Activated T-cell treated with anti-CD3 and anti-CD28 coated beads, Interleukin-2, amount 50 U/mL, for 4 hours (primary cell): ENCODE measurements around the gene CHD3. TPM values are rescaled to one million over a fixed set of nuclear protein-coding genes. Genes with fewer than 3 reads are reported as not detected.
A peak's percentile ranks its signal among the peaks of the same experiment; 100 is the strongest.

ENCODE experiments used
- ATAC-seq, 2 donors: fragments of 200-7000 bp; cut with Tn5 transposase; one replicate each; pipeline ENCODE4 v1.10.0; 2021
- DNase-seq: peaks from one replicate; pipeline ENCODE4 v3.0.0-alpha.2; 2020
- H3K27me3 Mint-ChIP-seq: one replicate; pipeline ENCODE4 v1.8.0; 2021; ENCODE audit warnings: low read depth, mixed read lengths
- H3K36me3 Mint-ChIP-seq: one replicate; pipeline ENCODE4 v1.8.0; 2022; ENCODE audit warnings: mixed read lengths; ENCODE audit not compliant: insufficient read depth
- H3K4me1 Mint-ChIP-seq: one replicate; pipeline ENCODE4 v1.8.0; 2021; ENCODE audit warnings: low read depth, mixed read lengths
- H3K4me3 Mint-ChIP-seq: one replicate; pipeline ENCODE4 v1.8.0; 2021; ENCODE audit warnings: mild to moderate bottlenecking, moderate library complexity, mixed read lengths
- H3K9me3 Mint-ChIP-seq: one replicate; pipeline ENCODE4 v1.8.0; 2021; ENCODE audit warnings: mixed read lengths
- total RNA-seq, 3 donors: library from RNA; stranded (reverse); gene quantifications; one replicate each; pipeline ENCODE4 v1.2.1, GENCODE V29; 2021

CHD3 gene
- total RNA-seq, 3 donors from 2014 or later, result 117 to 127 (median 123) TPM

DNA sequence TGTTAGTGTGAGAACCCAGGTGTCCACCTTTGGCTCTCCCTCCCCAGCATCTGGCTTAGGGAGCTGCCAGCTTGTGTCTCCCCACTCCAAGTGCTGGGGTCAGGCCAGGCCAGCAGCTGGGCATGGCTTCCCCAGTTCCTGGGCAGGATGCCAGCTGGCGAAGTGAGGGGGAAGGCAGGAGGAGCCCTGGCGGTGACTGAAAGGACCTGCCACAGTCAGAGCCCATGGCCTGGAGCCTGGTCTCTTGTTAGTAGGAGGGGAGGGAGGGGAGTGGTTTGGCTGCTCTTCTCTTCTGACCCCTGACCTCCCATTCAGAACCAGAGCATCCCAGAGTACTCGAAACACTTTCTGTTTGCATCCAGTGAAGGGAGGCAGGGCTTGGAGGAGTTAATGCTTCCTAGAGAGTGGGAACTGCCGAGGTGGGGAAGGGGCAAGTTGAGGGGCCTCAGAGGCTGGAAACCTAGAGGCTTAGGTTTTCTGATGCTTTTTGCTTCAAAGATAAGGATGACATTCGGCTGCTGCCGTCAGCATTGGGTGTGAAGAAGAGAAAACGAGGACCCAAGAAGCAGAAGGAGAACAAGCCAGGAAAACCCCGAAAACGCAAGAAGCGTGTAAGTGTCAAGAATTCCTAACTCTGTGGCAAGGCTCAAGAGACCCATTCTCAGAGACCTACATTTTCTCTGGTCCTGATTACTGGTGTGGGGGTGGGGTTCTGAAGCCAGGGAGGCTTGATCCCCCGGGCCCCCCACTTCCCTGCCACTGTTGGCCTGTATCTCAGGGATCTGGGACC lies 772 bp downstream of the CHD3 start:
- no peak for ATAC-seq
- peak overlapping the region; percentile 31 for H3K4me3 Mint-ChIP-seq
- peaks cover 6% of the 10 kb centered on the region for H3K4me1 Mint-ChIP-seq

GRCh38 chr17:7893187-7893880 lies 4.7 kb downstream of the CHD3 start:
- no peaks in the 10 kb centered on the region for H3K27me3 Mint-ChIP-seq
- peaks cover 11% of the 10 kb centered on the region for H3K4me1 Mint-ChIP-seq
- H3K9me3 Mint-ChIP-seq, result no peaks in the 10 kb centered on the region
- H3K4me3 Mint-ChIP-seq, result no peak overlapping the region
- ATAC-seq (no peak), DNase-seq (no peak)
- peaks cover 48% of the 10 kb centered on the region for H3K36me3 Mint-ChIP-seq

More for the DNA sequence above, 772 bp downstream of the CHD3 start:
- no peak for DNase-seq
- no peaks in the 10 kb centered on the region for H3K27me3 Mint-ChIP-seq
- H3K36me3 Mint-ChIP-seq, result peaks cover 19% of the 10 kb centered on the region
- no peaks in the 10 kb centered on the region for H3K9me3 Mint-ChIP-seq

DNA sequence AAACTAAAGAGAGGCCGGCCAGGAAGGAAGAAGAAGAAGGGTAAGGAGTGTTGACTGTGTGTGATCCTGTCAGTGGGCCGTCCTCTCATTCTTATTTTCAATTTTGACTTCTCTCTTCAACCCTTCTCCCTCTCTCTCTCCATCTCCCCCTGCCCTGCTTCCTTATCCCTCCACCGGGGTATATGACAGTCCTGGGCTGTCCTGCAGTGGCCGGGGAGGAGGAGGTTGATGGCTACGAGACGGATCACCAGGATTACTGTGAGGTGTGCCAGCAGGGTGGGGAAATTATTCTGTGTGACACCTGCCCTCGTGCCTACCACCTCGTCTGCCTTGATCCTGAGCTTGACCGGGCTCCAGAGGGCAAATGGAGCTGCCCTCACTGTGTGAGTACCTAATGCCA lies 5.6 kb downstream of the CHD3 start:
- H3K4me3 Mint-ChIP-seq, result no peak overlapping the region
- peaks cover 54% of the 10 kb centered on the region for H3K36me3 Mint-ChIP-seq
- ATAC-seq, result no peak
- no peaks in the 10 kb centered on the region for H3K9me3 Mint-ChIP-seq
- no peak for DNase-seq
- H3K4me1 Mint-ChIP-seq, result peaks cover 11% of the 10 kb centered on the region
- H3K27me3 Mint-ChIP-seq, result no peaks in the 10 kb centered on the region

- Mint-ChIP-seq H3K4me1 (peaks cover 11% of the 10 kb centered on the region), H3K36me3 (peaks cover 59% of the 10 kb centered on the region), H3K27me3 (no peaks in the 10 kb centered on the region), H3K9me3 (no peaks in the 10 kb centered on the region), H3K4me3 (no peak overlapping the region)
- DNase-seq (no peak), ATAC-seq (no peak)
Observed at GRCh38 chr17:7894866-7895265, 6.3 kb downstream of the CHD3 start.

- ATAC-seq (no peak), DNase-seq (no peak)
- peaks cover 68% of the 10 kb centered on the region for H3K36me3 Mint-ChIP-seq
- H3K4me3 Mint-ChIP-seq, result no peak overlapping the region
- no peaks in the 10 kb centered on the region for H3K9me3 Mint-ChIP-seq
- no peaks in the 10 kb centered on the region for H3K27me3 Mint-ChIP-seq
- peaks cover 9% of the 10 kb centered on the region for H3K4me1 Mint-ChIP-seq
Observed at GRCh38 chr17:7897090-7897489, 8.5 kb downstream of the CHD3 start.

DNA sequence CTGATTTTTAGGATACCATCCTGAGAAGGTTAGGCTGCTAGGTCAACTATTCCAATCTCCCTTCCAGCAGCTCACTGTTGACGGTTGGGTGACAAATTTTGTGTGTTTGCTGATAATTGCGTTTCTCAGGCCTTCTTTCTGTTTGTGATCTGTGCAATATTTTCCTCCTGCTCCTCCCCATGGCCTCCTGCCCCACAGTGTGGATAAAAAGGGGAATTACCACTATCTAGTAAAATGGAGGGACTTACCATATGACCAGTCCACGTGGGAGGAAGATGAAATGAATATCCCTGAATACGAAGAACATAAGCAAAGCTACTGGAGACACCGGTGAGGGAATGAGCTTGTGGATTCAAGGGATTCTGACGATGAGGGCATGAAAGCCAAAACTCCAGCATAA lies 9.2 kb downstream of the CHD3 start:
- ATAC-seq, result peak; percentile 65 to 74

DNA sequence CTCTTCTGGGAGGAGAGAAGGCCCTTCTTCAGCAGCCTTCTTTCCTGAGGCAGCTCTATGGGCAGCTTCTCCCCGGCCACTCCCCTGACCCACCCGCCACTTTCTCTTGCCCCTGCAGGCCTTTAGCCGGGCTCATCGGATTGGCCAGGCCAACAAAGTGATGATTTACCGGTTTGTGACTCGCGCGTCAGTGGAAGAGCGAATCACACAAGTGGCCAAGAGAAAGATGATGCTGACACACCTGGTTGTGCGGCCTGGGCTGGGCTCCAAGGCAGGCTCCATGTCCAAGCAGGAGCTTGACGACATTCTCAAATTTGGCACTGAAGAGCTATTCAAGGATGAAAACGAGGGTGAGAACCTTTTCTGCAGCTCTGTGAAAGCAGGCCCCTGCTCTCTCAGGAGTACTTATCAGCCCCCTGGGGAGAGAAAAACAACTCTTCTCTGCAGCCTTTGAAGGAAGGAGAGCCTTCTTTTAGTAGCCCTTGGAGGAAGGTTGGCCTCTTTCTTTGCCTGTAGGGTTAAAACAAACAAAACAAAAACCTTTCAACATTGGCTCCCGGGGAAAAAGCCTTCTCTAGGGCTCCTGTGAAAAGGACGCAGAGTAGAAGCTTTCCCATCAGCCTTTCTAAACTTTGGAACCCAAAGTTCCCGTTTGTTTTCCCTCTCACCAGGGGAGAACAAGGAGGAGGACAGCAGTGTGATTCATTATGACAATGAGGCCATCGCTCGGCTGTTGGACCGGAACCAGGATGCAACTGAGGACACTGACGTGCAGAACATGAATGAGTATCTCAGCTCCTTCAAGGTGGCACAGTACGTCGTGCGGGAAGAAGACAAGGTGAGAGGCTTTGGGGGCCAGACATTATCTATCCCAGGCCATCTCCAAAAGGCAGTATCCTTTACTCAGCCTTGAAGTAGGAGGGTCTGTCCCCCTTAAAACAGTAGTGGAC lies 14.8 kb downstream of the CHD3 start:
- ATAC-seq (no peak), DNase-seq (no peak)
- Mint-ChIP-seq H3K9me3 (no peaks in the 10 kb centered on the region), H3K4me1 (no peaks in the 10 kb centered on the region), H3K27me3 (no peaks in the 10 kb centered on the region), H3K4me3 (no peak overlapping the region), H3K36me3 (peaks cover 72% of the 10 kb centered on the region)

More for the DNA sequence above, 9.2 kb downstream of the CHD3 start:
- Mint-ChIP-seq H3K27me3 (no peaks in the 10 kb centered on the region), H3K36me3 (peaks cover 70% of the 10 kb centered on the region), H3K4me1 (peaks cover 9% of the 10 kb centered on the region), H3K4me3 (no peak overlapping the region), H3K9me3 (no peaks in the 10 kb centered on the region)
- DNase-seq, result no peak

- ATAC-seq, result no peak
- Mint-ChIP-seq H3K27me3 (no peaks in the 10 kb centered on the region), H3K36me3 (peaks cover 55% of the 10 kb centered on the region), H3K4me1 (peaks cover 6% of the 10 kb centered on the region), H3K9me3 (no peaks in the 10 kb centered on the region), H3K4me3 (no peak overlapping the region)
- no peak for DNase-seq
Observed at GRCh38 chr17:7909089-7909488, 20.5 kb downstream of the CHD3 start.

DNA sequence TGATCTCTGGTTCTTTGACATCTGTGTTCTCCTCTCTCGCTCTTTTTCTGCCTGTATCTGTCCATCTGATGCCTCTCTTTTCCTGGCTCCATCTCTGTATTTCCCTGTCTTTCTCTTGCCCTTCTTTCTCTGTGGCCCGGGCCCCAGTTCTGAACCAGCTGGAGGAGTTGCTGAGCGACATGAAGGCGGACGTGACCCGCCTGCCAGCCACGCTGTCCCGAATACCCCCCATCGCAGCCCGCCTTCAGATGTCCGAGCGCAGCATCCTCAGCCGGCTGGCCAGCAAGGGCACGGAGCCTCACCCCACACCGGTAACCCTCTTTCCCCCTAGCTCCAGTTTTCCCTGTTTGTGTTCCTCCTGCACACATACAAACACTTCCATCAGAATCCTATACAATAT lies 21.7 kb downstream of the CHD3 start:
- Mint-ChIP-seq H3K27me3 (no peaks in the 10 kb centered on the region), H3K4me3 (no peak overlapping the region), H3K4me1 (peaks cover 13% of the 10 kb centered on the region), H3K36me3 (peaks cover 47% of the 10 kb centered on the region), H3K9me3 (no peaks in the 10 kb centered on the region)
- ATAC-seq (no peak), DNase-seq (no peak)

GRCh38 chr17:7910711-7911110 lies 22.1 kb downstream of the CHD3 start:
- DNase-seq, result no peak
- Mint-ChIP-seq H3K9me3 (no peaks in the 10 kb centered on the region), H3K4me3 (no peak overlapping the region), H3K36me3 (peaks cover 43% of the 10 kb centered on the region), H3K27me3 (no peaks in the 10 kb centered on the region), H3K4me1 (peaks cover 16% of the 10 kb centered on the region)
- no peak for ATAC-seq

- Mint-ChIP-seq H3K36me3 (peaks cover 39% of the 10 kb centered on the region), H3K9me3 (no peaks in the 10 kb centered on the region), H3K4me3 (no peak overlapping the region), H3K27me3 (no peaks in the 10 kb centered on the region), H3K4me1 (peaks cover 16% of the 10 kb centered on the region)
- DNase-seq, result no peak
- no peak for ATAC-seq
Observed at GRCh38 chr17:7911116-7911515, 22.5 kb downstream of the CHD3 start.

GRCh38 chr17:7912927-7913524 lies 24.4 kb downstream of the CHD3 start:
- Mint-ChIP-seq H3K27me3 (no peaks in the 10 kb centered on the region), H3K9me3 (no peaks in the 10 kb centered on the region), H3K36me3 (peaks cover 29% of the 10 kb centered on the region), H3K4me3 (no peak overlapping the region), H3K4me1 (peaks cover 26% of the 10 kb centered on the region)
- ATAC-seq (peak; percentile 24 to 28), DNase-seq (peak; percentile 25)

DNA sequence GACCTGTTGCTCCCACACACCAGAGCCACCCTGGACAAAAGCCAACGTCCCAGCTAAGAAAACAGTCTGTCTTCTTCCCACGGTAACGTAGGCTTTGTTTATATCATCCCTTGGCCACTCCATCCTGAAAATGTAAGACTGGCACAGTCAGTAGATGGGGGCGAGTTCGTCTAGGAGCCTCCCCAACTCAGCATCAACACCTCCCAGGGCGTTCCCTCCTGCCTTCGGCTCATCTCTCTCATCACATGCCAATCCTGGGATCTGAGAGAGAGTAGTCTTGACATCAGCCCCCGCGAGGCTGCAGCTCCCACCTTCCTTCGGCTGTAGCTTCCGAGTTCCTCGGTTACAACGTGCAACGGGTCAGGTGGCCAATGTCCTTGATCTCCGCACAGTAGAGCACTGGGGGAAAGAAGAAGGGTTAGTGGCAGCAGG lies 26.6 kb downstream of the CHD3 start:
- H3K4me3 Mint-ChIP-seq, result peak overlapping the region; percentile 89
- H3K9me3 Mint-ChIP-seq, result no peaks in the 10 kb centered on the region
- H3K4me1 Mint-ChIP-seq, result peaks cover 26% of the 10 kb centered on the region
- no peaks in the 10 kb centered on the region for H3K27me3 Mint-ChIP-seq
- H3K36me3 Mint-ChIP-seq, result peaks cover 12% of the 10 kb centered on the region
- ATAC-seq (peak in 1 of 2 donors; percentile 6), DNase-seq (no peak)
